GM23248 (cell line): ENCODE measurements around the gene MAP3K20. TPM values are rescaled to one million over a fixed set of nuclear protein-coding genes. Genes with fewer than 3 reads are reported as not detected.

Source experiments
- DNase-seq: peaks from one replicate; pipeline ENCODE4 v3.0.0-alpha.2; 2015
- H2AFZ ChIP-seq: fragments of 200-600 bp; sonication (generic); 2 replicates; pipeline ENCODE4 v1.6.1; 2016; ENCODE audit warnings: antibody characterized with exemption
- H3F3A ChIP-seq: fragments of 200-600 bp; sonication (generic); 2 replicates; pipeline ENCODE4 v1.6.1; 2016; ENCODE audit warnings: mild to moderate bottlenecking, antibody characterized with exemption, mixed run types; ENCODE audit not compliant: insufficient read depth
- H3K27ac ChIP-seq: fragments of 200-600 bp; sonication (generic); 2 replicates; pipeline ENCODE4 v1.5.1; 2016; ENCODE audit warnings: mild to moderate bottlenecking
- H3K27me3 ChIP-seq: fragments of 200-600 bp; sonication (generic); replicated peaks from 2 replicates; pipeline ENCODE4 v1.6.1; 2016; ENCODE audit warnings: mild to moderate bottlenecking; ENCODE audit not compliant: insufficient read depth
- H3K36me3 ChIP-seq: fragments of 200-600 bp; sonication (generic); 2 replicates; pipeline ENCODE4 v1.6.1; 2016; ENCODE audit warnings: low read depth, mild to moderate bottlenecking
- H3K4me1 ChIP-seq: fragments of 200-600 bp; sonication (generic); 2 replicates; pipeline ENCODE4 v1.6.1; 2016; ENCODE audit warnings: mild to moderate bottlenecking; ENCODE audit not compliant: insufficient read depth
- H3K4me2 ChIP-seq: fragments of 200-600 bp; sonication (generic); one replicate; pipeline ENCODE4 v1.6.1; 2016; ENCODE audit warnings: mild to moderate bottlenecking; ENCODE audit not compliant: unreplicated experiment
- H3K4me3 ChIP-seq: fragments of 200-600 bp; sonication (generic); 2 replicates; pipeline ENCODE4 v1.5.1; 2016; ENCODE audit warnings: mild to moderate bottlenecking
- H3K79me2 ChIP-seq: fragments of 200-600 bp; sonication (generic); 2 replicates; pipeline ENCODE4 v1.6.1; 2016; ENCODE audit warnings: mild to moderate bottlenecking; ENCODE audit not compliant: insufficient read depth
- H3K9ac ChIP-seq: fragments of 200-600 bp; sonication (generic); 2 replicates; pipeline ENCODE4 v1.6.1; 2016; ENCODE audit warnings: mild to moderate bottlenecking
- H3K9me2 ChIP-seq: fragments of 200-600 bp; sonication (generic); 2 replicates; pipeline ENCODE4 v1.6.1; 2016; ENCODE audit warnings: mixed run types, mild to moderate bottlenecking, moderate library complexity; ENCODE audit not compliant: insufficient read depth
- H3K9me3 ChIP-seq: fragments of 200-600 bp; sonication (generic); one replicate; pipeline ENCODE4 v1.6.1; 2017; ENCODE audit warnings: low read depth
- H4K20me1 ChIP-seq: fragments of 200-600 bp; sonication (generic); 2 replicates; pipeline ENCODE4 v1.6.0; 2016; ENCODE audit not compliant: insufficient read depth
- EZH2 ChIP-seq: fragments of 200-600 bp; sonication (generic); IDR thresholded peaks from 2 replicates; pipeline ENCODE4 v1.6.1; 2018; ENCODE audit warnings: antibody characterized with exemption, mild to moderate bottlenecking; ENCODE audit not compliant: insufficient read depth, poor library complexity, severe bottlenecking
- EZH2phosphoT487 ChIP-seq: fragments of 200-600 bp; sonication (generic); IDR thresholded peaks from 2 replicates; pipeline ENCODE4 v1.6.1; 2018; ENCODE audit warnings: antibody characterized with exemption, moderate library complexity, mild to moderate bottlenecking, low read depth; ENCODE audit not compliant: insufficient read depth
- WGBS, 2 experiments: methylation state at CpG; one replicate each; pipeline ENCODE4 v1.1.6; 2015 to 2017; ENCODE audit warnings: low lambda C conversion rate in 2 of 2, low coverage in 1 of 2; ENCODE audit errors: missing lambda C conversion rate in 2 of 2; 5-methylcytosine and 5-hydroxymethylcytosine counted together
- in situ Hi-C: fragments of 300-500 bp; cut with MboI; formaldehyde crosslinking; loops from 2 replicates; pipeline ENCODE4 v1.15.0; 2020
- polyA plus RNA-seq: library from polyadenylated mRNA; unstranded; fragments of >200 nt; fragmentation: Nextera tagmentation; extraction: Ambion mirVana; gene quantifications from 2 replicates; pipeline ENCODE4 v1.2.1, GENCODE V29; 2016
- total RNA-seq: library from RNA; depleted of rRNA; stranded (reverse); fragments of >200 nt; shearing (Covaris generic); gene quantifications from 2 replicates; pipeline ENCODE4 v1.2.3, GENCODE V29; 2014; rRNA removed

MAP3K20 gene
- 55.0 and 57.3 TPM in 2 replicates for total RNA-seq
- polyA plus RNA-seq: 68.9 and 71.6 TPM in 2 replicates

- 0 to 1% methylated on average over 27 to 52 of the region's 106 CpGs for WGBS, 2 experiments
- Histone ChIP-seq H3K27me3 (no peaks in the 10 kb centered on the region), H3K9ac (peak within 1 kb of the TSS; percentile 97), H3K4me3 (peak within 1 kb of the TSS; percentile 81), H3K79me2 (peaks cover 35% of the 10 kb centered on the region), H3K27ac (peak within 1 kb of the TSS; percentile 90), H3K9me2 (no peaks in the 10 kb centered on the region), H2AFZ (peak within 1 kb of the TSS; percentile 84), H3K9me3 (no peaks in the 10 kb centered on the region), H3K4me2 (peak within 1 kb of the TSS; percentile 99), H3K36me3 (no peaks in the 10 kb centered on the region), H4K20me1 (no peaks in the 10 kb centered on the region), H3K4me1 (peaks cover 35% of the 10 kb centered on the region), H3F3A (peaks cover 25% of the 10 kb centered on the region)
- TF ChIP-seq EZH2phosphoT487: no peak
- TF ChIP-seq EZH2: no peak
- peak; percentile 87 for DNase-seq
- in situ Hi-C loops: no loop called here
These were observed at the start of gene MAP3K20 for GRCh38 chr2:173075781-173076580. Gene MAP3K20, plus strand, starts transcription at chr2:173075846. Its CDS starts 15,186 bp downstream, at chr2:173091032.

- in situ Hi-C loops: loop anchor here (5.0 kb wide), 1 partner anchor 186 kb away; no protein-coding TSS in a partner anchor
- no peak overlapping the region for H3K9ac ChIP-seq
- H3F3A ChIP-seq: no peaks in the 10 kb centered on the region
- no peaks in the 10 kb centered on the region for H4K20me1 ChIP-seq
- no peak for TF ChIP-seq EZH2
- TF ChIP-seq EZH2phosphoT487: no peak
- H3K27me3 ChIP-seq: no peaks in the 10 kb centered on the region
- no peak overlapping the region for H2AFZ ChIP-seq
- no peak overlapping the region for H3K4me3 ChIP-seq
- DNase-seq: no peak
- H3K27ac ChIP-seq: no peak overlapping the region
- H3K79me2 ChIP-seq: no peaks in the 10 kb centered on the region
- no peak overlapping the region for H3K4me2 ChIP-seq
- H3K9me2 ChIP-seq: no peaks in the 10 kb centered on the region
- H3K9me3 ChIP-seq: no peaks in the 10 kb centered on the region
- no peaks in the 10 kb centered on the region for H3K36me3 ChIP-seq
- WGBS, 2 experiments: 97% methylated on average over 1 of the region's 1 CpG
- peaks cover 5% of the 10 kb centered on the region; the same call in 1 of the 2 replicates for H3K4me1 ChIP-seq
These were observed 49.2 kb upstream of the MAP3K20 start for GRCh38 chr2:173026479-173026878.

GRCh38 chr2:173027181-173028128, 48.2 kb upstream of the MAP3K20 start:
- TF ChIP-seq EZH2phosphoT487 (no peak), EZH2 (no peak)
- Histone ChIP-seq H3K27ac (no peak overlapping the region), H3K36me3 (no peaks in the 10 kb centered on the region), H3F3A (no peaks in the 10 kb centered on the region), H3K27me3 (no peaks in the 10 kb centered on the region), H3K4me2 (peak overlapping the region; percentile 15), H3K9me2 (no peaks in the 10 kb centered on the region), H3K9ac (no peak overlapping the region), H3K9me3 (no peaks in the 10 kb centered on the region), H3K4me1 (peaks cover 5% of the 10 kb centered on the region; the same call in 1 of the 2 replicates), H2AFZ (peak overlapping the region; percentile 57), H4K20me1 (no peaks in the 10 kb centered on the region), H3K79me2 (no peaks in the 10 kb centered on the region), H3K4me3 (no peak overlapping the region)
- WGBS, 2 experiments: 22 to 23% methylated on average over 8 of the region's 8 CpGs
- in situ Hi-C loops: loop anchor here (5.0 kb wide), 1 partner anchor 185 kb away; no protein-coding TSS in a partner anchor
- peak; percentile 87 for DNase-seq

GRCh38 chr2:173028141-173028540, 47.5 kb upstream of the MAP3K20 start:
- H3K9ac ChIP-seq: no peak overlapping the region
- H3K79me2 ChIP-seq: no peaks in the 10 kb centered on the region
- no peaks in the 10 kb centered on the region for H3K9me3 ChIP-seq
- H3K4me1 ChIP-seq: peaks cover 5% of the 10 kb centered on the region; the same call in 1 of the 2 replicates
- H3K9me2 ChIP-seq: no peaks in the 10 kb centered on the region
- DNase-seq: peak; percentile 10
- no peak overlapping the region for H3K4me3 ChIP-seq
- no peak overlapping the region for H3K27ac ChIP-seq
- no peaks in the 10 kb centered on the region for H3K36me3 ChIP-seq
- H2AFZ ChIP-seq: peak overlapping the region; percentile 57
- no peaks in the 10 kb centered on the region for H4K20me1 ChIP-seq
- WGBS, 2 experiments: 83 to 85% methylated on average over 1 of the region's 1 CpG
- no peak for TF ChIP-seq EZH2phosphoT487
- no peak for TF ChIP-seq EZH2
- in situ Hi-C loops: loop anchor here (5.0 kb wide), 1 partner anchor 184 kb away; no protein-coding TSS in a partner anchor
- H3K27me3 ChIP-seq: no peaks in the 10 kb centered on the region
- H3F3A ChIP-seq: no peaks in the 10 kb centered on the region
- no peak overlapping the region for H3K4me2 ChIP-seq
